GM19035 (cell line): ENCODE data around the gene AIMP1.
A peak's percentile ranks its signal among the peaks of the same experiment; 100 is the strongest.
"Not testable (repeated sequence)": the region's sequence is repeated elsewhere in the genome, so short reads cannot be mapped to it uniquely, and the experiment has no call there.

Source experiments
- ATAC-seq: cut with Tn5 transposase; IDR thresholded peaks from one replicate; pipeline ENCODE4 v1.9.1; 2021; ENCODE audit not compliant: unreplicated experiment

Gene AIMP1

DNA sequence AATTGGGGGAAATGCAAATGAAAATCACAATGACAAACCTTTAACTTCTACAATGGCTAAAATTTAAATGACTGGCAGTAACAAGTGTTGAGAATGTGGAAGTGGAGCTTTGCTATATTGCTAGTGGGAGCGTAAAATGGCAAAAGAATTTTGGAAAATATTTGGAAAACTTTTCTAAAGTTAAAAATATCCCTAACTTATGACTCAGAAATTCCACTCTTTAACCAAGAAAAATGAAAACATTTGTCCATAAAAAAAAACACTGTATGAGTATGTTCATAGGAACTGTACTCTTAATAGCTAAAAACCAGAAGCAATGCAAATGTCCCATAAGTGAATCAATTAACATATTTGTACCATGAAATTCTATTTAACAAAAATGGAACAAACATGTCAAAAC lies 4.0 kb upstream of the AIMP1 start:
- ATAC-seq = no peak

DNA sequence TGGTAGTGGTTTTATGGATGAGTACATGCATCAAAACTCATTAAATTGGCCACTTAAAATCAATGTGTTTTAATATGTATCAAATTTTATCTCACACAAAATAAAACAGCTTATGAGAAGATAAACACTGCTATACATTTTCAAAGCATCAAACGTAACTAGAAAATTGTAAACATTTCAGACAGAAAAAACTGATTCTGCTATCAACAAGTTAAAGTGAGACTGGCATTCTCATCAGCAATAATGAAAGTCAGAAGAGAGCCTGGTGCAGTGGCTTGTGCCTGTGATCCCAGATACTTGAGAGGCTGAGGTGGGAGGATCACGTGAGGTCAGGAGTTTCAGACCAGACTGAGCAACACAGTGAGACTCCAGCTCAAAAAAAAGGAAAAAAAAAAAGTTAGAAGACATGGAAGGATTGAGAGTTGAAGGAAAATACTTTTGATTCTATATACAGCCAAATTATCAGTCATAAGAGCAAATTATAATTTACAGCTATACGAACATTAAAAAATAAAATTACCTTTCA lies 3.3 kb upstream of the AIMP1 start:
- no peak for ATAC-seq

DNA sequence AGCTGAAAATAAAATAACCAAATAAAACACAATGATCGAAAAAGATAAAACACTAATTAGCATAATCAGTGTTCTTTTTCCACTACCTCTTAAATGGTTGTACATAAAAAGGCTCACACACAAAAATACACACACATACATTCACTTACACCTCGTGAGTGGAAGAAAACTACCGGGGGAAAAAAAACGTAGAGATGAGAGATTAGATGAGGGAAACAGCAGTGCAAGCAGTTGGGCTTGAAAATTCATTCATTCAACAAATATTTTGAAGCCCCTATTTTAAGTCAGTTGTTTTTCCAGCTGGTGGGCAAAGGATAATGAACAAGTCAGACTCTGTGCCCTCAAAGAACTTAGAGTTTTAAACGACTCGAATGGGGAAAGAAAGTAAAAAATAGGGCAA lies 1.4 kb upstream of the AIMP1 start:
- no peak for ATAC-seq

DNA sequence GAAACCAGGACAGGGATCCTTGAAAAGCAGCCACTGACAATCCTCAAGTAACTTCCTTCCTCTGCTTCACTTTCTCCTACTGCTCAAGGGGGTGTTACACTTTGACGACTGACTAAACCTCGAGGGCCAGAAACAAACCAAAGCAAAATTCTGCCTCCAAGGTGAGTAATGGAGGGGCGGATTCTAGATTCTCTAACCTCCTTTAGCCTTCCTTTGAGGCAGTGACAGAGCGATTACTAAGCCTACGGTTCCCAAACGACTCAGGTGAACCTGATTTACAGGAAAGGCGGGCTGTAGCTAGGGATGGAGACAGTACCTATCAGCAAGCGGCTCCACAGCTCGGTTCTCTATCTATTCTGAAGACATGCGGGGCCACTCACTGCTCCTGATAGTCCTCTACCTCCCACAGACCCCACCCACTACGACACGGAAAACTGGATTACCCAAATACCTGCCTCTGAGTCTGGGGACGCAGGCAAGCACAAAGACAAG lies 828 bp upstream of the AIMP1 start:
- peak; percentile 26 for ATAC-seq

DNA sequence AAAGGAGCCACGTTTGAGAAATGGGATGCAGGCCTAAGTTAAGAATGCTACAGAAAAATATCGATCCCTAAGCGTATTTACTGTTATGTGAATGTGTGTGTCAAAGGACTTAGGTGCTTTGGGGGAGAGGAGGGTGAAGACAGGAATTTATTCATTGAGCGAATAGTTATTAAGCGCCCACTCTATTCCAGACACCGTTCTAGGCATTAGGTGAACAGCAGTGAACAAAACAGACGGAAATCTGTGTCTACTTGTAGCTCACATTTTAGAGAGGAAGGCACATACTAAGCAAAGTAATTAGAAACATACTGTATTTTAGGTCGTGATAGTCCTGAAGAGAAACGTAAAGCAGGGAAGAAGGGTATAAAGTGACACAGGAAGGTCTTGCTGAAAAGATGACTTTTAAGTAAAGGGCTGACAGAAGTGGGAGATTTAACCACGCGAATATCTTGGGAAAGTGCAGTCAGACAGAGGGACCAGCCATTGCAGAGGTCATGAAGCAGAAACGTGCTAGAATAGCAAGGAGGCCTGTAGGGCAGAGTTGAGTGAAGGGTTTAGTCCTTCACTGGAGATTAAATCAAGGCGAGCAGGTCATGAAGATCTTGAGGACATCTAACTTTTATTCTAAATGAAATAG lies 541 bp downstream of the AIMP1 start:
- ATAC-seq = peak; percentile 7

DNA sequence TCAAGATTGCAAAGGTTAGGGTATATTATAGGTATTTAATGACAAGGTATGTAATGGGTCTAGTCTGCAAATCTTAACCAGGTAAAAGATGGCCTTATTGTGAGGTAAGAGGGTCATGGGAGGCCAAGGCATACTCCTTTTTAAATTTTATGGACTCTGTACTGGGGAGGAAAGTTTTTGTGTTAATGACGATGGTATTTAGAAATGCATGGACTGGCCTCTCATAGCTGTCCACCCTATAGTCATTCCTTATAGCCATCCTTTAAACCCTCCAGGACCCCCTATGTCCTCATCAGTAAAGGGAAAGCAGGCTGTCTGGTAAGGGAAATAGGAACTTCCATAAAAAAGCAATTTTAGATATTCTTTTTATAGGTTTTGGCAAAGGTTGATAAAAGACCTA lies 1.5 kb downstream of the AIMP1 start:
- ATAC-seq = no peak

DNA sequence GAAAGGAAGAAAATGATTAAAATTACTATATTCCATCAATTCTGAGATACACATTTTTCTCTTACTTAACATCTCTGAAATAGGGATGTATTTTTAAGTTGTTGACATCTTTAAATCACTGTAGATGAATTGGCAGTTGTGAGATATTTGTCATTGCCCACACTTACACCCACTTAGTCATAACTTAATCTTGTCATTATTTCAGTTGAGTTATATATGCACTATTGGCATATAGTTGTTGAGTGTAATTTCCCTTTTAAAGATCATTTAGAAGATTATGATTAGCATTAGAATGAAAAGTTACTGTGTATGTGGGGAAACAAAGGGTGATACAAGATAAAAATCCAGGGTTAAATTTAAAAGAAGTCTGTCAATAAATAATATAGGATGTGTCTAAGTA lies 2.2 kb downstream of the AIMP1 start:
- ATAC-seq = no peak

DNA sequence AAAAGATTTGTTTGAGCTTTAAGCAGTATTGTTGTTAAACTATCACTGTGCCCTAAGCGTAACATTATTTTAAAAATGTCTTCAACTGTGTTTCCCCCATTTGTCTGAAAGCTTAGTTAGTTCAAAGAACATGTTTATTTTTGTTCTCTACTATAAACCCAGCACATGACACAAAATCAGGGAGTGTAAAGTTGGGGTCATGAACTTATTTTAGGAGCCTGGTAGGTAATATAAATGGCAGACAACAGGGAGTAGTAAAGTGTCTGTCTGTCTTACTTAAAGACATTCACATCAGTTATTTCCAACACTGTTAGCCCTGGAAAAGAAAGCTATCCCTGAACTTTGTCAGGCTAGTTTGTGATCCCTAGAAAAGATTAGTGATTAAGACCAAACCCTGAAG lies 3.9 kb downstream of the AIMP1 start:
- no peak for ATAC-seq

DNA sequence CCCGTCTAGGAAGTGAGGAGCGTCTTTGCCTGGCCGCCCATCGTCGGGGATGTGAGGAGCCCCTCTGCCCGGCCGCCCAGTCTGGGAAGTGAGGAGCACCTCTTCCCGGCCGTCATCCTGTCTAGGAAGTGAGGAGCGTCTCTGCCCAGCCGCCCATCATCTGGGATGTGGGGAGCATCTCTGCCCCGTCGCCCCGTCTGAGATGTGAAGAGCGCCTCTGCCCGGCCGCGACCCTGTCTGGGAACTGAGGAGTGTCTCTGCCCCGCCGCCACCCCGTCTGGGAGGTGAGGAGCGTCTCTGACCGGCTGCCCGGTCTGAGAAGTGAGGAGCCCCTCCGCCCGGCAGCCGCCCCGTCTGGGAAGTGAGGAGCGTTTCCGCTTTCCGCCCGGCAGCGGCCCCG lies 4.8 kb downstream of the AIMP1 start:
- not testable (repeated sequence) for ATAC-seq

DNA sequence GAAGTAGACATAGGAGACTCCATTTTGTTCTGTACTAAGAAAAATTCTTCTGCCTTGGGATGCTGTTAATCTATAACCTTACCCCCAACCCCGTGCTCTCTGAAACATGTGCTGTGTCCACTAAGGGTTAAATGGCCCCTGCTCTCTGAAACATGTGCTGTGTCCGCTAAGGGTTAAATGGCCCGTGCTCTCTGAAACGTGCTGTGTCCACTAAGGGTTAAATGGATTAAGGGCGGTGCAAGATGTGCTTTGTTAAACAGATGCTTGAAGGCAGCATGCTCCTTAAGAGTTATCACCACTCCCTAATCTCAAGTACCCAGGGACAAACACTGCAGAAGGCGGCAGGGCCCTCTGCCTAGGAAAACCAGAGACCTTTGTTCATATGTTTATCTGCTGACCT lies 5.5 kb downstream of the AIMP1 start:
- ATAC-seq = not testable (repeated sequence)

DNA sequence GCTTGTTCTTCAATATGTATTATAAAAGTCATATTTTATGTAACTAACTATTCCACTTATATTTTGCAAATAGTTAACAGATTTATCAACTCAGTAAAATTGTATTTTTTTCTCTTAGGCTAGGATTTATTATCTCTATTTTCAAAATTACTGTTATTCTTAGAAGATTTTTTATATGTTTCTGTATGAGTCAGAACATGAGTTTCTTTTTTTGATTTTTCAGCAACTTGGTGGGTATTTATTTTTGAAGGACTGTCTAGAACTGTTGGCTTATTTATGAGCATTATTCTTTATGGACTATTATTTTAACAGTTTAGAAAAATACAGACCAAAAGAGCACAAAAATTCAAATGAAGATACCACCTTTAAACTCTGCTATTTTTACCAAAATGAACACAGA lies 6.8 kb downstream of the AIMP1 start:
- ATAC-seq = no peak

DNA sequence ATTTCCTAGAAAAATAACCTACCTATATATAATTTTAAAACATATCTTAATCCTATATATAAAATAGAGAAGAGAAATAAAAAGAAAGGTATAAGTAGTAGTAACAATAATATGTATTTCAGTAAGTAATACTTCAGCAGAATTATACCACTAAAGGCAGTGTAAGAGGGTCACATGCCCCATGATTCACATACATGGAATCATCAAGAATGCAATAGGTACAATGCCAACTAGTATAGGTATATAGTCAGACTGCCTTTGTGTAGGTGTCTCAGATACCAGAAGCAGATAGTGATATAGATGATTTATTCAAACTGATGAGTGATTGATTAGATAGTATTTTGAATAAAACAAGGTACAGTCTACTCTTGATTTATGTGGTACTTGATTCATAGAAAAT lies 9.4 kb downstream of the AIMP1 start:
- no peak for ATAC-seq

DNA sequence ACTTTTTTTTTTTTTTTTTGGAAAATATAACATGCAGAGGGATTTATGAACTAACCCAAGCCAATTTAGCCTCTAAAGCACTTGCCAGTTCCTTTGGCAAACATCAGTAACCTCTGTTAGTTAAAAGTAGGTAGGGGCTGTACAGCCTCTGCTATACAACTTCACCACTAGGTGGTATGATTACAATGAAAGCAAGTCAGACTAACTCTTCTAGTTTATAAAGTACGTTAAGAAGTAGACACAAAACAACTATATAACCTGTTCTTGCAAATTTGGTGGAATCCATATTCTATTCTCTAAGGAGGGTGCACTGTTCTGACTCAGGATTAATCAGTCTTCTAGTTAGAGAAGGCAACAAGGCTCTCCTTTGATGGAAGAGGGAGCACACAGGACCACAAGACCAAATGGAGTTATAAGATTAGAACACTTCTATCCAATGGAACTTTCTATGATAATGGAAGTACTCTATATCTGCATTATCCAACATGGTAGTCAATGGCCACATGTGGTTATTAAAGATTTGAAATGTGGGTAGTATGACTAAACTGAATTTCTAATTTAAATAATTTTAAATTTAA lies 12.8 kb downstream of the AIMP1 start:
- peak; percentile 91 for ATAC-seq

DNA sequence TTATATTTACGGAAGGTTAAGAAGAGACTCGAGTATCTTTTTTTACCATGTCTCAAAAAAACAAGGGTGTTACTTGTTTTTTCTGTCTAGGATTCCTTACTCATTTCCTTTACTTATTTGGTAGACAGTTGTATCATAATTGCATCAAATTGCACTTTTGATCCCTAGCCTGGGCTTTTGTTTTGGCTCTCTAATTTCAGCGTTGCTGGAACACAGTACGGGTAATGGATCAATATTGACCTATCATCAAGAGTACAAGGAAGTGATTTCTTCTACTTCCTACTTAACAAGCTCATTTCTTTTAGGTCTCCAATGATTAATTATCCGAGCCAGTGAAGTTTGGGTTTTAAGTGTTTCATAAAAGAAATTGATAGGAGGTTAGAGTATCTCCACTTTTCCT lies 16.8 kb downstream of the AIMP1 start:
- ATAC-seq = no peak

DNA sequence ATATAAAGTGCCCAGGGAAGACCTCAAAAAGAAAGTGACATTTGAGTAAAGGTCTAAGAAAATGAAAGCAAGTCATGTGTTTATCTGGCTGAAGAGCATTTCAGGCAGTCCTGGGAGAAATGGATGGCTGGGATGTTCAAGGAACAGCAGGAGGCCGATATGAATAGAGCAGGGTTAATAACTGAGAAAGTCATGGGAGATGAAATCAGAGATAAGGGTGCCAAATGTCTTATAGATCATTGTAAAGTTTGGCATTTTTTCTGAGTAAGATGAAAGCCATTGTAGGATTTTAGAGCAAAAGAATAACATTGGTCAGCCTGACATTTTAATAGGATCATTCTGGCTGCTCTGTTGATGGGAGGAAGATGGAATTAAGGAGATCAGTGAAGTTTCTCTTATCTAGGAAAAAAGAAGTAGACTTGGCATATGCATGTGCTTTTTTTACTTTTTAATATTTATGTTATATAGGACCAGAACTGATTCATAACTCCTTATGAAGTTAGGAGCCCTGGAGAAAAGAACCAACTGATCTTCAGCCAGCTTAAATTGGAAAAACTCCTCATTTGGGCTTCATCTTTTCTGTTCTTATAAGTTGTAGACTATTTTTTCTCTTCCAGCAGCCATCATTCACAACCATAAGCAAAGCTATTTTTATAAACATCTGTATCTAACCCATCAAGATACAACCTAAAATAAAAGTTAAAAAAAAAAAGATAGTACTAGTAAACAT lies 18.6 kb downstream of the AIMP1 start:
- ATAC-seq = no peak

DNA sequence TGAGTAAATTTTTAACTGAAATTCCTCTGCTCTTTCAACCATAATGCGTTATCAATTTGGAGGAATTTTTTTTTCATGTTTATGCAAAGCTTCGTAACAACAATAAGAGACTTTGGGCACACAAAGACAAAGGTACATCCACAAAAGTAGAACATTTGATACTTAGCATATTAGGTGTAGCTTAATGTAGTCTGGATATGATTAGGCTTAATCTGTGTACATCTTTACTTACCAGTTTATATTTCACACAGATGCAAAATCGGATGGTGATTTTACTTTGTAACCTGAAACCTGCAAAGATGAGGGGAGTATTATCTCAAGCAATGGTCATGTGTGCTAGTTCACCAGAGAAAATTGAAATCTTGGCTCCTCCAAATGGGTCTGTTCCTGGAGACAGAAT lies 20.3 kb downstream of the AIMP1 start:
- no peak for ATAC-seq

DNA sequence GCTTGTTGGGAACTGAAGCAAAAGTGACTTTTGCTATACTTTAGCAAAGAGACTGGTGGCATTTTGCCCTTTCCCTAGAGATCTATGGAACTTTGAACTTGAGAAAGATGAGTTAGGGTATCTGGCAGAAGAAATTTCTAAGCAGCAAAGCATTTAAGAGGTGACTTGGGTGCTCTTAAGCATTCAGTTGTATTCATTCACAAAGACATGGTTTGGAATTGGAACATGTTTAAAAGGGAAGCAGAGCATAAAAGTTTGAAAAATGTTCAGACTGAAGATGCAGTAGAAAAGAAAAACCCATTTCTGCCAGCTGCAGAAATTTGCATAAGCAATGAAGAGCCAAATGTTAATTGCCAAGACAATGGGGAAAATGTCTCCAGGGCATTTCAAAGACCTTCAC lies 21.6 kb downstream of the AIMP1 start:
- ATAC-seq = no peak

DNA sequence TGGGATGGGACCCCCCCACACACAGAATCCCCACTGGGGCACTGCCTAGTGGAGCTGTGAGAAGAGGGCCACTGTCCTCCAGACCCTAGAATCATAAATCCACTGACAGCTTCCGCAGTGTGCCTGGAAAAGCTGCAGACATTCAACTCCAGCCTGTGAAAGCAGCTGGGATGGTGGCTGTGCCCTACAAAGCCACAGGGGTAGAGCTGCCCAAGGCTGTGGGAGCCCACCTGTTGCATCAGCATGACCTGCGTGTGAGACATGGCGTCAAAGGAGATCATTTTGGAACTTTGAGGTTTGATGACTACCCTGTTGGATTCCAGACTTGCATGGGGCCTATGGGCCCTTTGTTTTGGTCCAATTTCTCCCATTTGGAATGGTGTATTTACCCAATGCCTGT lies 22.3 kb downstream of the AIMP1 start:
- ATAC-seq = no peak

DNA sequence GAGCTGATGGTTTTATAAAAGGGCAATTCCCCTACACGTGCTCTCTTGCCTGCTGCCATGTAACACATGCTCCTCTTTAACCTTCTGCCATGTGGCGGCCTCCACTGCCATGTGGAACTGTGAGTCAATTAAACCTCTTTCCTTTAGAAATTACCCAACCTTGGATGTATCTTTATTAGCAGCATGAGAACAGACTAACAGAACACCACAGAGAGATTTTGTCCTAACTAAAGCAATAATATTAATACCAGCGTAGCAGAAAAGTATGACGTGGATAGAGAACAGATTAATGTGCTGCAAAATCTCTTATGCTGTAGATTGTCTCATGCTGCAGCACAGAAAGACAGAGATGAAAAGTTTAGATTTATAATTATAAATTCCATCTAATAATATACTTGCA lies 23.1 kb downstream of the AIMP1 start:
- ATAC-seq = no peak

DNA sequence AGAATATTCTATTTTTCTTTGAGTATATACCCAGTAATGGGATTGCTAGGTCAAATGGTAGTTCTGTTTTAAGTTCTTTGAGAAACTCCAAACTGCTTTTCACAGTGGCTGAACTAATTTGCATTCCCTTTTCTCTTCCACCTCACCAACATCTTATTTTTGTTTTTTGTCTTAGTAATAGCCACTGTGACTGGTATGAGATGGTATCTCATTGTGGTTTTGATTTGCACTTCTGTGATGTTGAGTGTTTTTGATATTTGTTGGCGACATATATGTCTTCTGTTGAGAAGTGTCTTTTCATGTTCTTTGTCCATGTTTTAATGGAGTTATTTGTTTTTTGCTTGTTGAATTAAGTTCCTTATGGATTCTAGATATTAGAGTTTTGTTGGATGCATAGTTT lies 24.4 kb downstream of the AIMP1 start:
- no peak for ATAC-seq

DNA sequence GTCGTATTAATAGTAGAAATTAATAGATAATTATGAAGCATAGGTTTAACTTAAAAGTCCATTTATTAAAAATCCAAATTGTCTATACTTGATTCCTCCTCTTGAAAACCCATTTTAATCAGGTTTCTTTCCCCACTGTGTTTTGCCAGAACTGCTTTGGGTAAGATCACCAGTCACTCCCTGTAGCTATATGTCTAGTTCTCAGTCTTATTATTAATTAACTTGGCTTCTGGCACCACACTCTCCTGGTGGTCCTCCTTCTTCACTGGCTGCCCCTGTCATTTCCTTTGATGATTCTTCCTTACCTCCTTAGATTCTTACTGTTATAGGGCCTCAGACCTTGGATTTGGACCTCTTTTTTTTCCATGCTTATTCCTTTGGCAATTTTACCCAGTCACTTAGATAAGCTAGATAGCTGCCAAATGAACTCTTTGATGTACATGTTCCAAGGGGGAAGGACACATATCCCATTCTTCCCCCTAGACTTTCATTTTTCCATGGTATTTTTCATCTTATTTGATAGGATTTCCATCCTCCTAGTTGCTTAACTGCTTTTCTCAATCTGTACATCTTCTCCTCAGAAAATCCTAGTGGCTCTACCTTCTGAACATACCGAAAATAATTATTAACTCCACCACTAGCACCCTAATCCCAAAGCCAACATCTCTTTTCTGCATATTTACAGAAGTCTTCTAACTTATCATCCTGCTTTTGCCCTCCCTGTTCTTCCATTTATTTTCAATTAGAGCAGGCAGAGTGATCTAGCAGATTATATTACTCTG lies 27.7 kb downstream of the AIMP1 start:
- no peak for ATAC-seq

DNA sequence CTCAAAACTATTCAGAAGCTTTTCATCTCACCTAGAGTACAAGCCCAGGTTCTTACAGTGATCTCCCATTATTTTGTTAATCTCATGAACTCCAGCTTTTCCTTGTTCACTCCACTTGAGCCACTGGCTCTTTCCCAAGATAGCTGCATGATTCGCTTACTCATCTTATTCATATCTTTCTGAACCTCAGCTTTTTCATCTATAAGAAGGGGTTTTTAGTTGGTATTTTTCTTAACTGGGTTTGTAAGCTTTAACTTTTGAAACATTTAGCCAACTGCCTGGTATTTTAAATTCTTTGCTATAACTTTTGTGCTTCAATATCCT lies 28.3 kb downstream of the AIMP1 start:
- no peak for ATAC-seq
